Mucosa of descending colon (tissue), 3 donors: ENCODE results near the gene FBXL17. TPM values are rescaled to one million over a fixed set of nuclear protein-coding genes. Genes with fewer than 3 reads are reported as not detected.

ENCODE experiments used
- ATAC-seq: fragments of 200-7000 bp; cut with Tn5 transposase; one replicate; pipeline ENCODE4 v1.9.1; 2020; ENCODE audit warnings: mild to moderate bottlenecking, moderate library complexity
- DNase-seq, 3 donors: peaks; one replicate each; pipeline ENCODE4 v3.0.0-alpha.2; 2020
- H3K36me3 ChIP-seq: fragments of 200-600 bp; one replicate; pipeline ENCODE4 v1.8.0; 2021; ENCODE audit warnings: low read depth, mild to moderate bottlenecking
- H3K4me1 ChIP-seq: fragments of 200-600 bp; one replicate; pipeline ENCODE4 v1.8.0; 2021; ENCODE audit warnings: low read depth, mild to moderate bottlenecking
- H3K4me3 ChIP-seq: fragments of 200-600 bp; one replicate; pipeline ENCODE4 v1.8.0; 2021; ENCODE audit warnings: mild to moderate bottlenecking
- H3K9me3 ChIP-seq: fragments of 200-600 bp; one replicate; pipeline ENCODE4 v1.8.0; 2021; ENCODE audit warnings: mild to moderate bottlenecking
- intact Hi-C, 2 donors: fragments of 100-400 bp; cut with DNase I in 1 of 2; cut with micrococcal nuclease in 1 of 2; formaldehyde crosslinking; loops; one replicate each; pipeline versions ENCODE4 v1.11.0 to v1.11.1; 2022; cut with DNase I, micrococcal nuclease
- total RNA-seq, 3 donors: library from RNA; stranded (reverse); fragmentation: NEBNext Ultra II Directional in 2 of 3; extraction: Animal tissue kit (Norgen Biotek cat#: 25700) in 2 of 3; gene quantifications; one replicate each; pipeline versions ENCODE4 v1.2.1 to v1.2.4, GENCODE V29; 2021 to 2023
- TF ChIP-seq, protein P1 (sequence below): fragments of 200-600 bp; IDR thresholded peaks from one replicate; pipeline ENCODE4 v1.8.0; 2022; ENCODE audit warnings: antibody characterized with exemption, mild to moderate bottlenecking
- donor health status: DM: no; HTN: no; CAD: no; lungs with moderate emphysema.
- donor health status: DM: no; HTN: no; CAD: no.
- donor health status: DM: no; HTN: yes; CAD: no.

Gene FBXL17
- total RNA-seq, 3 donors from 2014 or later, result 22.8 to 25.6 (median 23.8) TPM

DNA sequence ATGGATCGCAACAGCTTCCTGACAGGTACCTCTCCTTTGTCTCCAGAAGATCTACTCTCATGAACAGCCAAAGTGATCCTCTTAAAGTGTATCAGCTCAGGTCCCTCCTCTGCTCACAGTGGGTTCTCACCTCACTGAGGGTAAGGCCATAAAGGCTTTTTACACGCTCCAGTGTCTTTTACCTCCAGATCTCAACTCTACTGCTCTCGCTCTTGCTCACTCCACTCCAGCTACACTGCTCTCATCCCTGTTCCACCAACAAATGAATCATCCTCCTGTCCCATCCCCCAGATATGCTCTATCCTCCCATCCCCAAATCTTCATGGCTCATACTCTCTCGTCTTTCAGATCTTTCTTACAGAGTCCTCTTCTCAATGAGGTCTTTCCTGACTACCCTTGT lies 462.5 kb downstream of the FBXL17 start:
- H3K4me3 ChIP-seq, result no peak overlapping the region
- no peak for ATAC-seq
- intact Hi-C loops, result no loop called here

DNA sequence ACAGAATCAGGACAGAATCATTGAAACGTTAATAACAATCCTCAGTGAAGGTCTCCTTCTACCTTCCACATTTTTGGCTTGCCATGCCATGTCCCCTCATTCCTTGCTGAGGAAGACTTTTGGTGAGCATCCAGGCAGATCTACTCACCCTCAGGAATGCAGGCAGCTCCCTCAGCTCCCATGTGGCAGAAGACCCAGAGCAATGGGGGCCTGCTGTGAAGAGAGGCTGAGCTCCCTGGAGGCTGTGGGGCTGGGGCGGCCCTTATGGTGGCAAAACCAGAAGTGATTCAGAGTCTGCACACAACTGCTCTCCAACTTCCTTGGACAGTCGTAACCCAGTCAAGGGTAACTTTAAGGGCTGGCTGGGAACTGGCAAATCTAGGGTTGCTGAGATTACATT lies 463.9 kb downstream of the FBXL17 start:
- TF ChIP-seq, protein P1, sequence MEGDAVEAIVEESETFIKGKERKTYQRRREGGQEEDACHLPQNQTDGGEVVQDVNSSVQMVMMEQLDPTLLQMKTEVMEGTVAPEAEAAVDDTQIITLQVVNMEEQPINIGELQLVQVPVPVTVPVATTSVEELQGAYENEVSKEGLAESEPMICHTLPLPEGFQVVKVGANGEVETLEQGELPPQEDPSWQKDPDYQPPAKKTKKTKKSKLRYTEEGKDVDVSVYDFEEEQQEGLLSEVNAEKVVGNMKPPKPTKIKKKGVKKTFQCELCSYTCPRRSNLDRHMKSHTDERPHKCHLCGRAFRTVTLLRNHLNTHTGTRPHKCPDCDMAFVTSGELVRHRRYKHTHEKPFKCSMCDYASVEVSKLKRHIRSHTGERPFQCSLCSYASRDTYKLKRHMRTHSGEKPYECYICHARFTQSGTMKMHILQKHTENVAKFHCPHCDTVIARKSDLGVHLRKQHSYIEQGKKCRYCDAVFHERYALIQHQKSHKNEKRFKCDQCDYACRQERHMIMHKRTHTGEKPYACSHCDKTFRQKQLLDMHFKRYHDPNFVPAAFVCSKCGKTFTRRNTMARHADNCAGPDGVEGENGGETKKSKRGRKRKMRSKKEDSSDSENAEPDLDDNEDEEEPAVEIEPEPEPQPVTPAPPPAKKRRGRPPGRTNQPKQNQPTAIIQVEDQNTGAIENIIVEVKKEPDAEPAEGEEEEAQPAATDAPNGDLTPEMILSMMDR, result no peak
- intact Hi-C loops, result no loop called here
- DNase-seq (no peak), ATAC-seq (no peak)
- H3K4me3 ChIP-seq, result no peak overlapping the region
- H3K36me3 ChIP-seq, result no peaks in the 10 kb centered on the region
- peaks cover 3% of the 10 kb centered on the region for H3K4me1 ChIP-seq
- H3K9me3 ChIP-seq, result no peaks in the 10 kb centered on the region

More for the DNA sequence above, 462.5 kb downstream of the FBXL17 start:
- Histone ChIP-seq H3K9me3 (no peaks in the 10 kb centered on the region), H3K4me1 (peaks cover 3% of the 10 kb centered on the region), H3K36me3 (no peaks in the 10 kb centered on the region)
- TF ChIP-seq, protein P1, result no peak
- DNase-seq, result no peak

DNA sequence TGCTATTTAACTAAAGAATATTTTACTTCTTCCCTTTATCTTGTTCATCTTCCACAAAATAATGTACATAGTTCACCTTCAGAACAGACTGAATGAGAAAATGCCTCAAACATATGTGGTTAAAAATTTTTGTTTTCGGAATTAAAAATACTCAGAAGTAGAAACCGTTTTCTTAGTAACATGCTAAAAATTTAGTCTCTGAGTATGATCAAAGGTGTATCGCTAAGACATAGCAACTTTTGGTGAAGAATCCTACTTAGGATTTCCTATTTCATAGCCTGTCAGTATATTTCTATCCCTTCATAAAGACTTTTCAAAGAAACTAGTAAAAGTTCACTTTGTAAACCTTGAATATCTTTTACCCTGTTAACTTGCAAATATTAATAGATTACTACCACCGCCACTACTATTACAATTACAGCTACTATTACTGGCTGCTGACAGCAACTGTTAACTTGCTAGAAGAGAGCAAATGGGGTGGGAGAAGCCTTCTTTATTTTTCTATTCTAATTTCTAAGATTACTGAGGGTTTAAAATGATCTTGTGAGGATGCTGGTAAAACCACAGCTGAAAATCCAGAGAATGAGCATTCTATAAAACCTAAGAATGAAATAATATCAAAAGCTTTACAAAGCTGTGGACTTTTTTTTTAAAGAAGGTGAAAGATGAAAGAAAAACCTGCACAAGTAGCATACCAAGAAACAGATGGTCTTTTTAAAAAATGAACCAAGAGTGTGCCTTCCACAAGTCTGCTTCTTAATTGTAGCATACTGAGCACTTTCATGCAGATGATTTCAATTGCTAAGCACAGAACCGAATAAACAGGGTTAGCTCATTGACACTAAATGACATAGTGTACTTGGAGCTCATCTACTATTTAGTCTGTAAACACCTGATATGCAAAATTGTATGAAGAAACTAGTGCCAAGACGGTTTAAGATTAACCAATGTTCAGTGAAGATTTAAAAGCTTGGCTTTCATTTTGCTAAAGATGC lies 464.9 kb downstream of the FBXL17 start:
- Histone ChIP-seq H3K4me3 (no peak overlapping the region), H3K9me3 (no peaks in the 10 kb centered on the region), H3K4me1 (peaks cover 3% of the 10 kb centered on the region), H3K36me3 (no peaks in the 10 kb centered on the region)
- no peak for DNase-seq
- intact Hi-C loops, result no loop called here
- no peak for ATAC-seq
- TF ChIP-seq, protein P1, result no peak

DNA sequence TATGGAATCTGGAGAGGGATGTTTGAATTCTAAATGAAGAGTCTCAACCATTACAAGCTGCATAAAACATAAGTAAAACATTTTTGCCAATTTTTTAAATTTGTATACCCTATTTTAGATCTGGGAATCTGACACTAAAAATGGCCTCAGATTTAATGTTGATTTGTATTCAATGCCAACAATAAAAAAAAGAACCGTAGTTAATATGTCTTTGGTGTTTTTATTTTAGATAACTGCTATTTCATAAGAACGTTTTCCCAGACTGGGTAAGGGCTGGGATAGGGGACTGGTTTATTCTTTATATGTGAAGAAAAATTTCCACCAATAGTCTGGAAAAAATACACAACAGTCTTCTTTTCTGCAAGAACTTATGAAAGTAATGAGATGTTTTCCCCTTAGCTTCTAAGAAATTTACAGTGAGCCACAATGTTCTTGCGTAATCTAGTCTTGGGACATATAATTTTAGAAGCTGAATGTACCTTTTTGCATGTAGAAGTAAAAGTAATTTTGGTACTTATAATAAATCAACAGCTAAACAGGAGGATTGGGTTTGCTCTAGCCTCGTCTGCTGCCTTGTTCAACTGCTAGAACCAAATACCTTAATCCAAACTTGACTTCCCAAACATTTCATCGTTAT lies 466.6 kb downstream of the FBXL17 start:
- no peak for DNase-seq
- intact Hi-C loops, result no loop called here
- TF ChIP-seq, protein P1, result no peak
- Histone ChIP-seq H3K4me1 (peaks cover 3% of the 10 kb centered on the region), H3K9me3 (no peaks in the 10 kb centered on the region), H3K4me3 (no peak overlapping the region), H3K36me3 (no peaks in the 10 kb centered on the region)
- ATAC-seq, result no peak

DNA sequence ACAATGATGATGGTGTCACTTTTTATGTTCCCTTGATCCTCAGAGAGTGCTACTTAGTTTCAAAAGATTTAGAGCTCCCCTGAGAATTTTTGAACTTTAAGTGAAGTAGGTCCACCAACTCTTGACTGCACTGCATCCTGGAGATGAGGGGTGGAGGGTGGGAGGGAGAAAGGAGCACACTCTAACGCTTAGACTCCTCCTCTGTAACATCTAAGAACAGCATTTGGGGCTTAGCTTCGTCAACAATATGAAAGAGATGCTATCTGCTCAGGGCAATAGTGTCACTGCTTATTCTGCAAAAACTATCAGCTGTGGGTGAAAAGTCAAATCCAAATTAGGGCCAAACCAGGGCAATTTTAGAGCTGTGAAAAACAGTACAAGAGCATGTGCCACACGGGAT lies 468.4 kb downstream of the FBXL17 start:
- ATAC-seq (no peak), DNase-seq (no peak)
- Histone ChIP-seq H3K9me3 (no peaks in the 10 kb centered on the region), H3K4me1 (peaks cover 3% of the 10 kb centered on the region), H3K4me3 (no peak overlapping the region), H3K36me3 (no peaks in the 10 kb centered on the region)
- intact Hi-C loops, result no loop called here
- TF ChIP-seq, protein P1, result no peak
